OCI-M1 (cell line): ENCODE data around the gene DNAAF3.
A peak's percentile ranks its signal among the peaks of the same experiment; 100 is the strongest.

Experiments used
- DNase-seq: peaks from one replicate; lab custom pipeline; 2025; lab: John Stamatoyannopoulos, UW

DNAAF3 gene

DNA sequence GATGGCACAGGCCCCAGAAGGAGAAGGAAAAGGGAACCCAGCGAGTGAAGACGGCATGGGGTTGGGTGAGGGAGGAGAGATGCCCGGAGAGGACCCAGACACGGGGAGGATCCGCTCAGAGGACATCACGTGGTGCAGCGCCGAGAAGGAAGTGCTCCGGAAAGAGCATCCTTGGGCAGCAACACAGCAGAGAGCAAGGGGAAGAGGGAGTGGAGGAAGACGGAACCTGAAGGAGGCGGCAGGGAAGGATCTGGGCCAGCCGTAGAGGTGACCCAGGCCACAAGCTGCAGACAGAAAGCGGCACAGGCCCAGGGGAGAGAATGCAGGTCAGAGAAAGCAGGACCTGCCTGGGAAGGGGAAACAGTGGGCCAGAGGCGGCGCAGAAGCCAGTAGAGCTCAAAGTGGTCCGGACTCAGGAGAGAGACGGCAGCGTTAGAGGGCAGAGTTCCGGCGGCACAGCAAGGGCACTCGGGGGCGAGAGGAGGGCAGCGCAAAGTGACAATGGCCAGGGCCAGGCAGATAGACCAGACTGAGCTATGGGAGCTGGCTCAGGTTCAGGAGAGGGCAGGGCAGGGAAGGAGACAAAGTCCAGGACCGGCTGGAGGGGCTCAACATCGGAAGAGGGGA, 50.1 kb downstream of the DNAAF3 start:
- DNase-seq: peak; percentile 67

DNA sequence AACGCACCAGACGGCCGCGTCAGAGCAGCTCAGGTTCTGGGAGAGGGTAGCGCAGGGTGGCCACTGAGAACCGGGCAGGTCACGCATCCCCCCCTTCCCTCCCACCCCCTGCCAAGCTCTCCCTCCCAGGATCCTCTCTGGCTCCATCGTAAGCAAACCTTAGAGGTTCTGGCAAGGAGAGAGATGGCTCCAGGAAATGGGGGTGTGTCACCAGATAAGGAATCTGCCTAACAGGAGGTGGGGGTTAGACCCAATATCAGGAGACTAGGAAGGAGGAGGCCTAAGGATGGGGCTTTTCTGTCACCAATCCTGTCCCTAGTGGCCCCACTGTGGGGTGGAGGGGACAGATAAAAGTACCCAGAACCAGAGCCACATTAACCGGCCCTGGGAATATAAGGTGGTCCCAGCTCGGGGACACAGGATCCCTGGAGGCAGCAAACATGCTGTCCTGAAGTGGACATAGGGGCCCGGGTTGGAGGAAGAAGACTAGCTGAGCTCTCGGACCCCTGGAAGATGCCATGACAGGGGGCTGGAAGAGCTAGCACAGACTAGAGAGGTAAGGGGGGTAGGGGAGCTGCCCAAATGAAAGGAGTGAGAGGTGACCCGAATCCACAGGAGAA, 50.9 kb downstream of the DNAAF3 start:
- DNase-seq: peak; percentile 36

GRCh38 chr19:55114566-55115145, 51.8 kb downstream of the DNAAF3 start:
- no peak for DNase-seq

DNA sequence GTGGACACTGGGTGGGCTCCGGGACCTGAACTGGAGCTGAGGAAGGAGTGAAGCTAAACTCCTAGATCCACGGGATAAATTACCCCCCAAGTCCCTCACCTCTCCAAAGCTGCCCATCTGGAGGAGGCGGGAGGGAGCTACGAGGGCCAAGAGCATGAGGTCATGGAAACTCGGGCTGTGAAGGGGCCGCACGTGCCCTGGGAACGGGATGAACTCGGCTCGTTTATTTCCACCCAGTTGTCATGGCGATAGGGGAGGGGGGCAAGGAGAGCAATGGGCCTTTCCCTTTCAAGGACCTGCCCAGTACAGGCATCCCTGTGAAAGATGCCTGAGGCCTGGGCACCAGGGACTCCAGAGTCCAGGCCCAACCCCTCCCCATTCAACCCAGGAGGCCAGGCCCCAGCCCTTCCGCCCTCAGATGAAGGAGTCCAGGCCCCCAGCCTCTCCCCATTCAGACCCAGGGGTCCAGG, 52.8 kb downstream of the DNAAF3 start:
- no peak for DNase-seq

DNA sequence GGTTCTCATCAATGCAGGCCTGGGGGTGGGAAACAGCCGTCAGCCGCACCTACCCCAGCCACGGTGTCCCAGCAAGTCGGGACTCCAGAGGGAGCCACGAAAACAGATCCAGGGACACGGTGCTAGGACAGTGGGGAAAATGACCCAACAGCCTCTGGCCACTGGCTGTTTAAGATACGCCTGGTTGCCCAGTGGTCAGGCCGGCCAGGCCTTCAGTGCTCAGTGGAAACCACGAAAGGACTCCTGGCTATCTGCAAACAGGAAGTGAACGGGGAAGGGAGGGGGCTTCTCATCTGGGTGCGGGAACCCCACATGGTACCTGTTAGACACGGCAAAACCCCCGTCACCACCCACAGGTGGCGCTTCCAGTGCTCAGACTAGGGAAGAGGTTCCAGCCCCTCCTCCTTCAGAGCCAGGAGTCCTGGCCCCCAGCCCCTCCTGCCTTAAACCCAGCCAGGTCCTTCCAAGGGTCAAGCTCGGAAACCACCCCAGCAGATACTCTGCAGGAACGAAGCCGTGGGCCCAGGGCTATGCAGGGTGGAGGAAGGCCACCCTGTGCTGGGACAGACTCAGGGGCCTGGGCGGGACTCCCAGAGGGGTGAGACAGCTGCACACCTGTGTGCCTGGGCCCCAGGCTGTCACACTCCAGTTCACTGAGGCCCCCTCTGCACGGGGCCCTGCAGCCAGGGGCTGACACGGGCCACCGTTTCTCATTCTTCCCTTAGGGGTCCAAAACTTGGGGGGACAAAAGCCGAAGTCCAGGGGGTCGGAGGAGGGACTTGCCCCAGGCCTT, 53.4 kb downstream of the DNAAF3 start:
- peak; percentile 37 for DNase-seq

- DNase-seq: no peak
These were observed 54.1 kb downstream of the DNAAF3 start for GRCh38 chr19:55112246-55112776.

GRCh38 chr19:55111238-55111831, 55.1 kb downstream of the DNAAF3 start:
- no peak for DNase-seq

- no peak for DNase-seq
These were observed 56.7 kb downstream of the DNAAF3 start for GRCh38 chr19:55109527-55110291.
